WTC11 (cell line): ENCODE results near the gene FIGNL2. TPM values are rescaled to one million over a fixed set of nuclear protein-coding genes. Genes with fewer than 3 reads are reported as not detected.

Experiments used
- CREB1 ChIP-seq: sonication (generic); formaldehyde crosslinking; IDR thresholded peaks from 2 replicates; pipeline ENCODE4 v1.8.0; 2023; ENCODE audit warnings: mild to moderate bottlenecking, missing genetic modification reagents
- CREM ChIP-seq: sonication (generic); formaldehyde crosslinking; IDR thresholded peaks from 2 replicates; pipeline ENCODE4 v1.8.1; 2022; ENCODE audit warnings: mild to moderate bottlenecking, missing genetic modification reagents, moderate library complexity
- ETV6 ChIP-seq: sonication (generic); formaldehyde crosslinking; IDR thresholded peaks from 2 replicates; pipeline ENCODE4 v1.8.1; 2022; ENCODE audit warnings: mild to moderate bottlenecking, missing genetic modification reagents
- KAT7 ChIP-seq: sonication (generic); formaldehyde crosslinking; IDR thresholded peaks from 2 replicates; pipeline ENCODE4 v1.8.1; 2023; ENCODE audit warnings: missing genetic modification reagents, mild to moderate bottlenecking, borderline replicate concordance
- MXD4 ChIP-seq: fragments of 250-450 bp; sonication (Bioruptor Pico); IDR thresholded peaks from 2 replicates; pipeline ENCODE4 v1.8.0; 2021; ENCODE audit warnings: mild to moderate bottlenecking, moderate library complexity, borderline replicate concordance
- PRRX2 ChIP-seq: fragments of 250-450 bp; sonication (Bioruptor Pico); IDR thresholded peaks from 2 replicates; pipeline ENCODE4 v1.8.0; 2021; ENCODE audit warnings: mild to moderate bottlenecking
- RELA ChIP-seq: sonication (generic); formaldehyde crosslinking; IDR thresholded peaks from 2 replicates; pipeline ENCODE4 v1.8.1; 2022; ENCODE audit warnings: missing genetic modification reagents, mild to moderate bottlenecking, borderline replicate concordance
- SMAD3 ChIP-seq: sonication (generic); formaldehyde crosslinking; IDR thresholded peaks from 2 replicates; pipeline ENCODE4 v1.8.0; 2022; ENCODE audit warnings: missing genetic modification reagents, mild to moderate bottlenecking, borderline replicate concordance
- ZNF219 ChIP-seq: sonication (generic); formaldehyde crosslinking; IDR thresholded peaks from 2 replicates; pipeline ENCODE4 v1.8.0; 2023; ENCODE audit warnings: missing genetic modification reagents, mild to moderate bottlenecking, borderline replicate concordance
- total RNA-seq: library from RNA; stranded (reverse); gene quantifications from 3 replicates; pipeline ENCODE4 v1.2.3, GENCODE V29; 2021
- TF ChIP-seq, protein P1 (sequence below): fragments of 250-450 bp; sonication (Bioruptor Pico); IDR thresholded peaks from 2 replicates; pipeline ENCODE4 v1.9.0; 2021; ENCODE audit warnings: mild to moderate bottlenecking, borderline replicate concordance
- TF ChIP-seq, protein P2 (sequence below): sonication (generic); formaldehyde crosslinking; IDR thresholded peaks from 2 replicates; pipeline ENCODE4 v1.8.1; 2023; ENCODE audit warnings: mild to moderate bottlenecking, moderate library complexity, missing genetic modification reagents
- TF ChIP-seq, protein P3 (sequence below): sonication (generic); formaldehyde crosslinking; IDR thresholded peaks from 2 replicates; pipeline ENCODE4 v1.8.1; 2022; ENCODE audit warnings: mild to moderate bottlenecking, missing genetic modification reagents, moderate library complexity, borderline replicate concordance
- TF ChIP-seq, protein P4 (sequence below): sonication (generic); formaldehyde crosslinking; IDR thresholded peaks from 2 replicates; pipeline ENCODE4 v1.8.0; 2022; ENCODE audit warnings: missing genetic modification reagents
- TF ChIP-seq, protein P5 (sequence below): fragments of 250-450 bp; sonication (Bioruptor Pico); IDR thresholded peaks from 2 replicates; pipeline ENCODE4 v1.9.0; 2021; ENCODE audit warnings: mild to moderate bottlenecking
- TF ChIP-seq, protein P6 (sequence below): sonication (generic); formaldehyde crosslinking; IDR thresholded peaks from 2 replicates; pipeline ENCODE4 v1.8.1; 2023; ENCODE audit warnings: mild to moderate bottlenecking, missing genetic modification reagents, moderate library complexity
- TF ChIP-seq, protein P7 (sequence below): sonication (generic); formaldehyde crosslinking; IDR thresholded peaks from 2 replicates; pipeline ENCODE4 v1.8.1; 2022; ENCODE audit warnings: mild to moderate bottlenecking, moderate library complexity, missing genetic modification reagents
- TF ChIP-seq, protein P8 (sequence below): sonication (generic); formaldehyde crosslinking; IDR thresholded peaks from 2 replicates; pipeline ENCODE4 v1.8.0; 2022; ENCODE audit warnings: mild to moderate bottlenecking, missing genetic modification reagents

The FIGNL2 gene
- total RNA-seq, 1 experiment from 2014 or later, result 9.9 TPM

DNA sequence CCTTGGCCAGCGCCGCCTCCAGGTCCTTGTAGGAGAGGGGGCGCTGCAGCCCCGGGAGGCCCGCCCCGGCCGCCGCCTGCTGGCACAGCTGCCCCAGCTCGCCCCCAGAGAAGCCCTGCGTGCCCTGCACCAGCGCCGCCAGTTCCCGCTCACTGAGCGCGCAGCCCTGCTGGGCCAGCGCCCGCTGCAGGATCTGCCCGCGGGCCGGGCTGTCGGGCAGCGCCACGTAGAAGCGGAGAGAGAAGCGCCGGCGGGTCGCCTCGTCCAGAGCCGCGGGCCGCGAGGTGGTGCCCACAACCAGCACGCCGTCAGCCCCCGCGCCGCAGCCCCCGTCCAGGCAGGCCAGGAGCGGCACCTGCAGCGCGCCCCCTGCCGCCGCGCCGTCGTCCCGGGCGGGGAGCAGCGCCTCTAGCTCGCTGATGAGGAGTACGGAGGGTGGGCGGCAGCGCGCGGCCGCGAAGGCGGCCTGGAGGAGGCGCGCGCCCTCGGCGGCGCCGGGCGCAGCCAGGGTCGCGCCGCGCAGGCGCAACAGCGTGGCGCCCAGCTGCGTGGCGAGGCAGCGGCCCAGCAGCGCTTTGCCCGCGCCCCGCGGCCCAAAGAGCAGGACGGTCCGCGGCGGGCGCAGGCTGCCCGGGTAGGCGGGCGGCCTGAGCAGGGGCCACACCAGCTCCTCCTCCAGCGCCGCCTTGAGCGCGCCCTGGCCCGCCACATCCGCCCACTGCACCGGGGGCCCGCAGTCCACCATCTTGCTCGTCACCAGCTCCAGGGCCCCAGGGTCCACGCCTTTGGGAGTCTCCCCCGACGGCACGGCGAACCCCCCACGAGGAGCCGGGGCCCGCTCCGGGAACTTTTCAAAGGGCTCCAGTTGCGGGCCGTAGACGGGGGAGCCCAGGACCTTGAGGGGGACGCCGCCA lies 27.7 kb downstream of the FIGNL2 start (continued):
- TF ChIP-seq, protein P1, sequence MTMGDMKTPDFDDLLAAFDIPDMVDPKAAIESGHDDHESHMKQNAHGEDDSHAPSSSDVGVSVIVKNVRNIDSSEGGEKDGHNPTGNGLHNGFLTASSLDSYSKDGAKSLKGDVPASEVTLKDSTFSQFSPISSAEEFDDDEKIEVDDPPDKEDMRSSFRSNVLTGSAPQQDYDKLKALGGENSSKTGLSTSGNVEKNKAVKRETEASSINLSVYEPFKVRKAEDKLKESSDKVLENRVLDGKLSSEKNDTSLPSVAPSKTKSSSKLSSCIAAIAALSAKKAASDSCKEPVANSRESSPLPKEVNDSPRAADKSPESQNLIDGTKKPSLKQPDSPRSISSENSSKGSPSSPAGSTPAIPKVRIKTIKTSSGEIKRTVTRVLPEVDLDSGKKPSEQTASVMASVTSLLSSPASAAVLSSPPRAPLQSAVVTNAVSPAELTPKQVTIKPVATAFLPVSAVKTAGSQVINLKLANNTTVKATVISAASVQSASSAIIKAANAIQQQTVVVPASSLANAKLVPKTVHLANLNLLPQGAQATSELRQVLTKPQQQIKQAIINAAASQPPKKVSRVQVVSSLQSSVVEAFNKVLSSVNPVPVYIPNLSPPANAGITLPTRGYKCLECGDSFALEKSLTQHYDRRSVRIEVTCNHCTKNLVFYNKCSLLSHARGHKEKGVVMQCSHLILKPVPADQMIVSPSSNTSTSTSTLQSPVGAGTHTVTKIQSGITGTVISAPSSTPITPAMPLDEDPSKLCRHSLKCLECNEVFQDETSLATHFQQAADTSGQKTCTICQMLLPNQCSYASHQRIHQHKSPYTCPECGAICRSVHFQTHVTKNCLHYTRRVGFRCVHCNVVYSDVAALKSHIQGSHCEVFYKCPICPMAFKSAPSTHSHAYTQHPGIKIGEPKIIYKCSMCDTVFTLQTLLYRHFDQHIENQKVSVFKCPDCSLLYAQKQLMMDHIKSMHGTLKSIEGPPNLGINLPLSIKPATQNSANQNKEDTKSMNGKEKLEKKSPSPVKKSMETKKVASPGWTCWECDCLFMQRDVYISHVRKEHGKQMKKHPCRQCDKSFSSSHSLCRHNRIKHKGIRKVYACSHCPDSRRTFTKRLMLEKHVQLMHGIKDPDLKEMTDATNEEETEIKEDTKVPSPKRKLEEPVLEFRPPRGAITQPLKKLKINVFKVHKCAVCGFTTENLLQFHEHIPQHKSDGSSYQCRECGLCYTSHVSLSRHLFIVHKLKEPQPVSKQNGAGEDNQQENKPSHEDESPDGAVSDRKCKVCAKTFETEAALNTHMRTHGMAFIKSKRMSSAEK, result no peak
- TF ChIP-seq MXD4 (CRISPR knock-in tag) (no peak), PRRX2 (CRISPR knock-in tag) (0 out of 2 replicates have a peak, but pooled peaks have one; percentile 4), ETV6 (peak; percentile 77; the same call in 1 of the 2 replicates), RELA (CRISPR knock-in tag) (0 out of 2 replicates have a peak, but pooled peaks have one; percentile 11), ZNF219 (CRISPR knock-in tag) (0 out of 2 replicates have a peak, but pooled peaks have one; percentile 63), CREB1 (CRISPR knock-in tag) (no peak), CREM (CRISPR knock-in tag) (no peak), KAT7 (CRISPR knock-in tag) (peak; percentile 84; the same call in 1 of the 2 replicates), SMAD3 (CRISPR knock-in tag) (0 out of 2 replicates have a peak, but pooled peaks have one; percentile 39)
- TF ChIP-seq, protein P2, sequence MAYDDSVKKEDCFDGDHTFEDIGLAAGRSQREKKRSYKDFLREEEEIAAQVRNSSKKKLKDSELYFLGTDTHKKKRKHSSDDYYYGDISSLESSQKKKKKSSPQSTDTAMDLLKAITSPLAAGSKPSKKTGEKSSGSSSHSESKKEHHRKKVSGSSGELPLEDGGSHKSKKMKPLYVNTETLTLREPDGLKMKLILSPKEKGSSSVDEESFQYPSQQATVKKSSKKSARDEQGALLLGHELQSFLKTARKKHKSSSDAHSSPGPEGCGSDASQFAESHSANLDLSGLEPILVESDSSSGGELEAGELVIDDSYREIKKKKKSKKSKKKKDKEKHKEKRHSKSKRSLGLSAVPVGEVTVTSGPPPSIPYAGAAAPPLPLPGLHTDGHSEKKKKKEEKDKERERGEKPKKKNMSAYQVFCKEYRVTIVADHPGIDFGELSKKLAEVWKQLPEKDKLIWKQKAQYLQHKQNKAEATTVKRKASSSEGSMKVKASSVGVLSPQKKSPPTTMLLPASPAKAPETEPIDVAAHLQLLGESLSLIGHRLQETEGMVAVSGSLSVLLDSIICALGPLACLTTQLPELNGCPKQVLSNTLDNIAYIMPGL (CRISPR knock-in tag), result peak; percentile 82
- TF ChIP-seq, protein P3, sequence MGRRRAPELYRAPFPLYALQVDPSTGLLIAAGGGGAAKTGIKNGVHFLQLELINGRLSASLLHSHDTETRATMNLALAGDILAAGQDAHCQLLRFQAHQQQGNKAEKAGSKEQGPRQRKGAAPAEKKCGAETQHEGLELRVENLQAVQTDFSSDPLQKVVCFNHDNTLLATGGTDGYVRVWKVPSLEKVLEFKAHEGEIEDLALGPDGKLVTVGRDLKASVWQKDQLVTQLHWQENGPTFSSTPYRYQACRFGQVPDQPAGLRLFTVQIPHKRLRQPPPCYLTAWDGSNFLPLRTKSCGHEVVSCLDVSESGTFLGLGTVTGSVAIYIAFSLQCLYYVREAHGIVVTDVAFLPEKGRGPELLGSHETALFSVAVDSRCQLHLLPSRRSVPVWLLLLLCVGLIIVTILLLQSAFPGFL (CRISPR knock-in tag), result no peak
- TF ChIP-seq, protein P4, sequence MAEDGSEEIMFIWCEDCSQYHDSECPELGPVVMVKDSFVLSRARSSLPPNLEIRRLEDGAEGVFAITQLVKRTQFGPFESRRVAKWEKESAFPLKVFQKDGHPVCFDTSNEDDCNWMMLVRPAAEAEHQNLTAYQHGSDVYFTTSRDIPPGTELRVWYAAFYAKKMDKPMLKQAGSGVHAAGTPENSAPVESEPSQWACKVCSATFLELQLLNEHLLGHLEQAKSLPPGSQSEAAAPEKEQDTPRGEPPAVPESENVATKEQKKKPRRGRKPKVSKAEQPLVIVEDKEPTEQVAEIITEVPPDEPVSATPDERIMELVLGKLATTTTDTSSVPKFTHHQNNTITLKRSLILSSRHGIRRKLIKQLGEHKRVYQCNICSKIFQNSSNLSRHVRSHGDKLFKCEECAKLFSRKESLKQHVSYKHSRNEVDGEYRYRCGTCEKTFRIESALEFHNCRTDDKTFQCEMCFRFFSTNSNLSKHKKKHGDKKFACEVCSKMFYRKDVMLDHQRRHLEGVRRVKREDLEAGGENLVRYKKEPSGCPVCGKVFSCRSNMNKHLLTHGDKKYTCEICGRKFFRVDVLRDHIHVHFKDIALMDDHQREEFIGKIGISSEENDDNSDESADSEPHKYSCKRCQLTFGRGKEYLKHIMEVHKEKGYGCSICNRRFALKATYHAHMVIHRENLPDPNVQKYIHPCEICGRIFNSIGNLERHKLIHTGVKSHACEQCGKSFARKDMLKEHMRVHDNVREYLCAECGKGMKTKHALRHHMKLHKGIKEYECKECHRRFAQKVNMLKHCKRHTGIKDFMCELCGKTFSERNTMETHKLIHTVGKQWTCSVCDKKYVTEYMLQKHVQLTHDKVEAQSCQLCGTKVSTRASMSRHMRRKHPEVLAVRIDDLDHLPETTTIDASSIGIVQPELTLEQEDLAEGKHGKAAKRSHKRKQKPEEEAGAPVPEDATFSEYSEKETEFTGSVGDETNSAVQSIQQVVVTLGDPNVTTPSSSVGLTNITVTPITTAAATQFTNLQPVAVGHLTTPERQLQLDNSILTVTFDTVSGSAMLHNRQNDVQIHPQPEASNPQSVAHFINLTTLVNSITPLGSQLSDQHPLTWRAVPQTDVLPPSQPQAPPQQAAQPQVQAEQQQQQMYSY (CRISPR knock-in tag), result no peak
- TF ChIP-seq, protein P5, sequence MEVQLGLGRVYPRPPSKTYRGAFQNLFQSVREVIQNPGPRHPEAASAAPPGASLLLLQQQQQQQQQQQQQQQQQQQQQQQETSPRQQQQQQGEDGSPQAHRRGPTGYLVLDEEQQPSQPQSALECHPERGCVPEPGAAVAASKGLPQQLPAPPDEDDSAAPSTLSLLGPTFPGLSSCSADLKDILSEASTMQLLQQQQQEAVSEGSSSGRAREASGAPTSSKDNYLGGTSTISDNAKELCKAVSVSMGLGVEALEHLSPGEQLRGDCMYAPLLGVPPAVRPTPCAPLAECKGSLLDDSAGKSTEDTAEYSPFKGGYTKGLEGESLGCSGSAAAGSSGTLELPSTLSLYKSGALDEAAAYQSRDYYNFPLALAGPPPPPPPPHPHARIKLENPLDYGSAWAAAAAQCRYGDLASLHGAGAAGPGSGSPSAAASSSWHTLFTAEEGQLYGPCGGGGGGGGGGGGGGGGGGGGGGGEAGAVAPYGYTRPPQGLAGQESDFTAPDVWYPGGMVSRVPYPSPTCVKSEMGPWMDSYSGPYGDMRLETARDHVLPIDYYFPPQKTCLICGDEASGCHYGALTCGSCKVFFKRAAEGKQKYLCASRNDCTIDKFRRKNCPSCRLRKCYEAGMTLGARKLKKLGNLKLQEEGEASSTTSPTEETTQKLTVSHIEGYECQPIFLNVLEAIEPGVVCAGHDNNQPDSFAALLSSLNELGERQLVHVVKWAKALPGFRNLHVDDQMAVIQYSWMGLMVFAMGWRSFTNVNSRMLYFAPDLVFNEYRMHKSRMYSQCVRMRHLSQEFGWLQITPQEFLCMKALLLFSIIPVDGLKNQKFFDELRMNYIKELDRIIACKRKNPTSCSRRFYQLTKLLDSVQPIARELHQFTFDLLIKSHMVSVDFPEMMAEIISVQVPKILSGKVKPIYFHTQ (CRISPR knock-in tag), result no peak
- TF ChIP-seq, protein P6, sequence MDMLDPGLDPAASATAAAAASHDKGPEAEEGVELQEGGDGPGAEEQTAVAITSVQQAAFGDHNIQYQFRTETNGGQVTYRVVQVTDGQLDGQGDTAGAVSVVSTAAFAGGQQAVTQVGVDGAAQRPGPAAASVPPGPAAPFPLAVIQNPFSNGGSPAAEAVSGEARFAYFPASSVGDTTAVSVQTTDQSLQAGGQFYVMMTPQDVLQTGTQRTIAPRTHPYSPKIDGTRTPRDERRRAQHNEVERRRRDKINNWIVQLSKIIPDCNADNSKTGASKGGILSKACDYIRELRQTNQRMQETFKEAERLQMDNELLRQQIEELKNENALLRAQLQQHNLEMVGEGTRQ, result peak; percentile 23; the same call in 1 of the 2 replicates
- TF ChIP-seq, protein P7, sequence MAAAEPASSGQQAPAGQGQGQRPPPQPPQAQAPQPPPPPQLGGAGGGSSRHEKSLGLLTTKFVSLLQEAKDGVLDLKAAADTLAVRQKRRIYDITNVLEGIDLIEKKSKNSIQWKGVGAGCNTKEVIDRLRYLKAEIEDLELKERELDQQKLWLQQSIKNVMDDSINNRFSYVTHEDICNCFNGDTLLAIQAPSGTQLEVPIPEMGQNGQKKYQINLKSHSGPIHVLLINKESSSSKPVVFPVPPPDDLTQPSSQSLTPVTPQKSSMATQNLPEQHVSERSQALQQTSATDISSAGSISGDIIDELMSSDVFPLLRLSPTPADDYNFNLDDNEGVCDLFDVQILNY (CRISPR knock-in tag), result peak; percentile 65; the same call in 1 of the 2 replicates
- TF ChIP-seq, protein P8, sequence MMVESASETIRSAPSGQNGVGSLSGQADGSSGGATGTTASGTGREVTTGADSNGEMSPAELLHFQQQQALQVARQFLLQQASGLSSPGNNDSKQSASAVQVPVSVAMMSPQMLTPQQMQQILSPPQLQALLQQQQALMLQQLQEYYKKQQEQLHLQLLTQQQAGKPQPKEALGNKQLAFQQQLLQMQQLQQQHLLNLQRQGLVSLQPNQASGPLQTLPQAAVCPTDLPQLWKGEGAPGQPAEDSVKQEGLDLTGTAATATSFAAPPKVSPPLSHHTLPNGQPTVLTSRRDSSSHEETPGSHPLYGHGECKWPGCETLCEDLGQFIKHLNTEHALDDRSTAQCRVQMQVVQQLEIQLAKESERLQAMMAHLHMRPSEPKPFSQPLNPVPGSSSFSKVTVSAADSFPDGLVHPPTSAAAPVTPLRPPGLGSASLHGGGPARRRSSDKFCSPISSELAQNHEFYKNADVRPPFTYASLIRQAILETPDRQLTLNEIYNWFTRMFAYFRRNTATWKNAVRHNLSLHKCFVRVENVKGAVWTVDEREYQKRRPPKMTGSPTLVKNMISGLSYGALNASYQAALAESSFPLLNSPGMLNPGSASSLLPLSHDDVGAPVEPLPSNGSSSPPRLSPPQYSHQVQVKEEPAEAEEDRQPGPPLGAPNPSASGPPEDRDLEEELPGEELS (CRISPR knock-in tag), result peak; percentile 31; the same call in 1 of the 2 replicates
